Measurements from ENCODE around the gene PLAC9. TPM values are rescaled to one million over a fixed set of nuclear protein-coding genes. Genes with fewer than 3 reads are reported as not detected.

The PLAC9 gene
- total RNA-seq, 1 donor from 2014 or later, result 125 TPM

GRCh38 chr10:80168679-80169380 lies 36.3 kb downstream of the PLAC9 start:
- no peak overlapping the region for H3K4me3 Mint-ChIP-seq (ENCODE audit: unreplicated experiment)
- TF ChIP-seq, protein P1, sequence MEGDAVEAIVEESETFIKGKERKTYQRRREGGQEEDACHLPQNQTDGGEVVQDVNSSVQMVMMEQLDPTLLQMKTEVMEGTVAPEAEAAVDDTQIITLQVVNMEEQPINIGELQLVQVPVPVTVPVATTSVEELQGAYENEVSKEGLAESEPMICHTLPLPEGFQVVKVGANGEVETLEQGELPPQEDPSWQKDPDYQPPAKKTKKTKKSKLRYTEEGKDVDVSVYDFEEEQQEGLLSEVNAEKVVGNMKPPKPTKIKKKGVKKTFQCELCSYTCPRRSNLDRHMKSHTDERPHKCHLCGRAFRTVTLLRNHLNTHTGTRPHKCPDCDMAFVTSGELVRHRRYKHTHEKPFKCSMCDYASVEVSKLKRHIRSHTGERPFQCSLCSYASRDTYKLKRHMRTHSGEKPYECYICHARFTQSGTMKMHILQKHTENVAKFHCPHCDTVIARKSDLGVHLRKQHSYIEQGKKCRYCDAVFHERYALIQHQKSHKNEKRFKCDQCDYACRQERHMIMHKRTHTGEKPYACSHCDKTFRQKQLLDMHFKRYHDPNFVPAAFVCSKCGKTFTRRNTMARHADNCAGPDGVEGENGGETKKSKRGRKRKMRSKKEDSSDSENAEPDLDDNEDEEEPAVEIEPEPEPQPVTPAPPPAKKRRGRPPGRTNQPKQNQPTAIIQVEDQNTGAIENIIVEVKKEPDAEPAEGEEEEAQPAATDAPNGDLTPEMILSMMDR (IDR thresholded peaks at IDR 0.05), result no peak
- peaks cover 28% of the 10 kb centered on the region for H3K4me1 Mint-ChIP-seq (ENCODE audit: unreplicated experiment)
- DNase-seq (ENCODE audit: extremely low spot score, unreplicated experiment), result no peak
- no peaks in the 10 kb centered on the region for H3K9me3 Mint-ChIP-seq (ENCODE audit: unreplicated experiment)
- peaks cover 17% of the 10 kb centered on the region for H3K36me3 Mint-ChIP-seq (ENCODE audit: unreplicated experiment)
- H3K27ac Mint-ChIP-seq (ENCODE audit: unreplicated experiment), result no peak overlapping the region
- no peaks in the 10 kb centered on the region for H3K27me3 Mint-ChIP-seq (ENCODE audit: unreplicated experiment)

DNA sequence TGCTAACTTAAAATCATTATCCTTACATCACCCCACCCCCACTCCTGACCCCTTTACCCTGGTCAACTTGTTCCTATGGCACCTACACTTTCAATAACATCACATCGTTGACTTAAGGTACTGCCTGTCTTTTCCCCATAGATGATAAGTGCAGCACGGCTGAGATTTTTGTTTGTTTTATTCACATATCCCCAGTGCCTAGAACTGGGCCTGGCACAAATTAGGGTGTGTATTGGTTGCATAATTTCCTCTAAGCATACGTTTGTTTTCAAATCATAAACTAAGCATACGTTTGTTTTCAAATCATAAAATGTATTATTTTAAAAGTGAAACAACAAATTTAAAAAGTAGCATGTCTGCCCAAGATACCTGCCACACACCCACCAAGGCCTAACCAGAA lies 37.5 kb downstream of the PLAC9 start:
- no peak for DNase-seq (ENCODE audit: extremely low spot score, unreplicated experiment)
- peaks cover 20% of the 10 kb centered on the region for H3K4me1 Mint-ChIP-seq (ENCODE audit: unreplicated experiment)
- H3K4me3 Mint-ChIP-seq (ENCODE audit: unreplicated experiment), result no peak overlapping the region
- H3K9me3 Mint-ChIP-seq (ENCODE audit: unreplicated experiment), result no peaks in the 10 kb centered on the region
- H3K36me3 Mint-ChIP-seq (ENCODE audit: unreplicated experiment), result peaks cover 13% of the 10 kb centered on the region
- TF ChIP-seq, protein P1 (IDR thresholded peaks at IDR 0.05), result no peak
- no peaks in the 10 kb centered on the region for H3K27me3 Mint-ChIP-seq (ENCODE audit: unreplicated experiment)
- H3K27ac Mint-ChIP-seq (ENCODE audit: unreplicated experiment), result no peak overlapping the region

DNA sequence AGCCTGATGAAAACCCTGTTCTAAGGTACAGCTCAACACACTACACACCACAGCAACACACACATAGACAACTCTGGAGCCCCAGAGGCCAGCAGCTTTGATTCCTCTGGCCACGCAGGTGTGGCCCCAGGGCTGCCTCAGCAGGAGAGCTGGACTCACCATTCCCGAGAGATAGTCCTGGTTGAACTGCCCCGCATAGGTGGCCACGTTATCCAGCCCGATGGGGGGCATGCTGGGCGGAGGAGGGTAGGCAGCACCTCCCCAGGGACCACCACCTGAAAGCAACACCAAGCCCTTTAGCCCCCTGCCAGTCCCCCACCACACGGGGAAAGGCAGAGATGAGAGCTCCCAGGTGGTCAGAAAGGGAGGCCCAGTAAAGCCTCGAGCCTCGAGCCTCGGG lies 38.1 kb downstream of the PLAC9 start:
- Mint-ChIP-seq H3K4me1 (ENCODE audit: unreplicated experiment) (peaks cover 15% of the 10 kb centered on the region), H3K4me3 (ENCODE audit: unreplicated experiment) (no peak overlapping the region), H3K36me3 (ENCODE audit: unreplicated experiment) (peaks cover 12% of the 10 kb centered on the region), H3K9me3 (ENCODE audit: unreplicated experiment) (no peaks in the 10 kb centered on the region), H3K27ac (ENCODE audit: unreplicated experiment) (no peak overlapping the region), H3K27me3 (ENCODE audit: unreplicated experiment) (no peaks in the 10 kb centered on the region)
- no peak for DNase-seq (ENCODE audit: extremely low spot score, unreplicated experiment)
- TF ChIP-seq, protein P1 (IDR thresholded peaks at IDR 0.05), result no peak

GRCh38 chr10:80171248-80171660 lies 38.7 kb downstream of the PLAC9 start:
- no peak overlapping the region for H3K4me3 Mint-ChIP-seq (ENCODE audit: unreplicated experiment)
- H3K4me1 Mint-ChIP-seq (ENCODE audit: unreplicated experiment), result peaks cover 8% of the 10 kb centered on the region
- no peak for DNase-seq (ENCODE audit: extremely low spot score, unreplicated experiment)
- H3K27me3 Mint-ChIP-seq (ENCODE audit: unreplicated experiment), result no peaks in the 10 kb centered on the region
- no peaks in the 10 kb centered on the region for H3K9me3 Mint-ChIP-seq (ENCODE audit: unreplicated experiment)
- peaks cover 7% of the 10 kb centered on the region for H3K36me3 Mint-ChIP-seq (ENCODE audit: unreplicated experiment)
- TF ChIP-seq, protein P1 (IDR thresholded peaks at IDR 0.05), result no peak
- no peak overlapping the region for H3K27ac Mint-ChIP-seq (ENCODE audit: unreplicated experiment)

- Mint-ChIP-seq H3K36me3 (ENCODE audit: unreplicated experiment) (peaks cover 2% of the 10 kb centered on the region), H3K4me1 (ENCODE audit: unreplicated experiment) (peaks cover 12% of the 10 kb centered on the region), H3K9me3 (ENCODE audit: unreplicated experiment) (no peaks in the 10 kb centered on the region), H3K27ac (ENCODE audit: unreplicated experiment) (no peak overlapping the region), H3K27me3 (ENCODE audit: unreplicated experiment) (no peaks in the 10 kb centered on the region), H3K4me3 (ENCODE audit: unreplicated experiment) (no peak overlapping the region)
- TF ChIP-seq, protein P1 (IDR thresholded peaks at IDR 0.05), result no peak
- DNase-seq (ENCODE audit: extremely low spot score, unreplicated experiment), result no peak
These were observed 40.4 kb downstream of the PLAC9 start for GRCh38 chr10:80172896-80173295.

Data from osteocyte (in vitro differentiated cells).